Body of pancreas (tissue), 4 donors: ENCODE results near the gene NATD1. TPM values are rescaled to one million over a fixed set of nuclear protein-coding genes. Genes with fewer than 3 reads are reported as not detected.

ENCODE experiments used
- ATAC-seq: fragments of 150-250 bp; one replicate; pipeline ENCODE4 v1.9.1; 2016
- DNase-seq, 4 donors: peaks; one replicate each; pipeline ENCODE4 v3.0.0-alpha.2; 2019
- H3K27ac ChIP-seq, 4 donors: fragments of 200-600 bp; sonication (generic); 1 replicate in 3 of 4; 2 replicates in 1 of 4; pipeline versions ENCODE4 v1.5.1 to v1.6.1; 2016 to 2019; ENCODE audit warnings: mild to moderate bottlenecking in 1 of 4, mixed read lengths in 1 of 4, moderate library complexity in 1 of 4
- H3K27me3 ChIP-seq, 2 donors: fragments of 200-600 bp; sonication (generic); one replicate each; pipeline ENCODE4 v1.6.0; 2016; ENCODE audit warnings: mild to moderate bottlenecking in 1 of 2
- H3K36me3 ChIP-seq, 2 donors: fragments of 200-600 bp; sonication (generic); replicated peaks in 1 of 2; 2 replicates each; pipeline ENCODE4 v1.5.1; 2016; ENCODE audit warnings: low read depth in 2 of 2; ENCODE audit not compliant: insufficient read depth in 1 of 2
- H3K4me1 ChIP-seq: fragments of 200-600 bp; sonication (generic); one replicate; pipeline ENCODE4 v1.6.0; 2016
- H3K4me3 ChIP-seq, 2 donors: fragments of 200-600 bp; sonication (generic); 1 replicate in 1 of 2; 2 replicates in 1 of 2; pipeline ENCODE4 v1.5.1; 2016 to 2019
- H3K9me3 ChIP-seq, 3 donors: fragments of 200-600 bp; sonication (generic); 1 replicate in 2 of 3; 2 replicates in 1 of 3; pipeline ENCODE4 v1.5.1; 2016
- POLR2A ChIP-seq, 3 donors: fragments of 450-650 bp; IDR thresholded peaks; one replicate each; pipeline ENCODE4 v1.6.1; 2016; ENCODE audit warnings: antibody characterized with exemption in 3 of 3, mild to moderate bottlenecking in 2 of 3
- WGBS, 2 donors: methylation state at CpG; one replicate each; pipeline ENCODE4 v1.1.5; 2017; 5-methylcytosine and 5-hydroxymethylcytosine counted together
- intact Hi-C: fragments of 100-400 bp; cut with DNase I; formaldehyde crosslinking; loops from one replicate; pipeline ENCODE4 v1.15.1; 2023
- total RNA-seq, 2 donors: library from RNA; depleted of rRNA; stranded (reverse); fragments of >200 nt; gene quantifications; one replicate each; pipeline ENCODE4 v1.1.0, GENCODE V29; 2016
- TF ChIP-seq, protein P1 (sequence below), 7 experiments: fragments of 450-650 bp in 4 of 7; fragments of 200-600 bp in 3 of 7; sonication (generic) in 3 of 7; IDR thresholded peaks; one replicate each; pipeline ENCODE4 v1.5.1; 2016 to 2019; ENCODE audit warnings: antibody characterized with exemption in 7 of 7

The NATD1 gene
- total RNA-seq, 2 donors from 2014 or later: 2.6 to 7.0 TPM

DNA sequence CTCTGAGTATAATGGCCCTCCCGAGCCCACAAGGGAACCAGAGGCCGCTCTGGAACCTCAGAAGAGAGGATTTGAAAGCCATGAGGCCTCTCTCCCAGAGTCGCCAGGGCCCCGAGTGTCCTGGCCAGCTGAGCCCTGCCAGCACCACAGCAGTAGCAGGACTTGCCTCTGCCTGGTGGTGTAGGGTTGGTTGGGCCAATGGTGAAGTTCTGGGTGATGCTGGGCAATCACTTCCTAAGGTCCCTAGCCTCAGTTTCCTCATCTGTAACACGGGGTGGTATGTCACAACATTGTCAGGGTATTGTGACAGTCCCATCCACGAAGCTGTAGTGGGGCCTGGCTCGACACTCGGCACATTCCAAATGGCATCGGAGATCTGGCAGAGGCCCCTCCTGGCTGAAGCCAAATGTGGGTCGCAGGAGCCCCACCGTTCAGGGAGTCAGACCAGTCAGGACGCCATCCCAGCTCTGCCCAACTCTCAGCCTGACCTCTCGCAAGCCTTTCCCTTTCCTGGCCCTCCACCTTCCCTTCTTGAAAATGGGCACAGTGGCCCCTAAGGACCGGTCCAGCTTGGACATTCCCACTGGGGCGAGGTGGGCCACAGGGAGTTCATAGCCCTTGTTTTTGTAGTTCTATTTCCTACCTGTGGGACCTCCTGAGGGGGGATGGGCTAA lies 1.7 kb downstream of the NATD1 start:
- Histone ChIP-seq H3K27ac (no peak overlapping the region), H3K27me3 (no peaks in the 10 kb centered on the region), H3K4me1 (peaks cover 23% of the 10 kb centered on the region), H3K4me3 (no peak overlapping the region), H3K36me3 (no peaks in the 10 kb centered on the region), H3K9me3 (no peaks in the 10 kb centered on the region)
- TF ChIP-seq POLR2A (IDR thresholded peaks at IDR 0.05): no peak
- TF ChIP-seq, protein P1, sequence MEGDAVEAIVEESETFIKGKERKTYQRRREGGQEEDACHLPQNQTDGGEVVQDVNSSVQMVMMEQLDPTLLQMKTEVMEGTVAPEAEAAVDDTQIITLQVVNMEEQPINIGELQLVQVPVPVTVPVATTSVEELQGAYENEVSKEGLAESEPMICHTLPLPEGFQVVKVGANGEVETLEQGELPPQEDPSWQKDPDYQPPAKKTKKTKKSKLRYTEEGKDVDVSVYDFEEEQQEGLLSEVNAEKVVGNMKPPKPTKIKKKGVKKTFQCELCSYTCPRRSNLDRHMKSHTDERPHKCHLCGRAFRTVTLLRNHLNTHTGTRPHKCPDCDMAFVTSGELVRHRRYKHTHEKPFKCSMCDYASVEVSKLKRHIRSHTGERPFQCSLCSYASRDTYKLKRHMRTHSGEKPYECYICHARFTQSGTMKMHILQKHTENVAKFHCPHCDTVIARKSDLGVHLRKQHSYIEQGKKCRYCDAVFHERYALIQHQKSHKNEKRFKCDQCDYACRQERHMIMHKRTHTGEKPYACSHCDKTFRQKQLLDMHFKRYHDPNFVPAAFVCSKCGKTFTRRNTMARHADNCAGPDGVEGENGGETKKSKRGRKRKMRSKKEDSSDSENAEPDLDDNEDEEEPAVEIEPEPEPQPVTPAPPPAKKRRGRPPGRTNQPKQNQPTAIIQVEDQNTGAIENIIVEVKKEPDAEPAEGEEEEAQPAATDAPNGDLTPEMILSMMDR (IDR thresholded peaks at IDR 0.05): no peak
- 86 to 89% methylated on average over 9 to 15 of the region's 15 CpGs for WGBS, 2 donors
- no peak for ATAC-seq
- intact Hi-C loops: no loop called here
- no peak for DNase-seq

DNA sequence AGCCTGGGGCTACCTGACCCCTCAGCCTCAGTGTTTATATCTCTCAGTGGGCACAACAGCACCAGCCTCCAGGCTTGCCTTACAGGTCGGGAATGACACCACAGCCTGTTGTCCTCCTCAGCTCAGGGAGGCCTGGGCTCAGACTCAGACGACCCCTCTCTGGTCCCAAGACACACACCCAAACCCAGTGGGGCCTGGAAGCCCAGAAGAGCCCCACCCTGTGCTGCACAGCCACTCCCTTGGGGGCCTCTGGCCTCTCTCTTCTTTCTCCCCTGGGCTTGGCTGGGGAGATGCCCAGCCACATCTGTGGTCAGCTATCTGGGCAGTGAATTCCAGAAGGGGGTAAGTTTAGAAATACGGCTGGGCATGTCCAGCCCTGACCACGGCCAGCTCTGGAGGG lies 2.4 kb downstream of the NATD1 start:
- ATAC-seq: no peak
- H3K4me3 ChIP-seq: no peak overlapping the region
- no peaks in the 10 kb centered on the region for H3K27me3 ChIP-seq
- no peaks in the 10 kb centered on the region for H3K36me3 ChIP-seq
- H3K27ac ChIP-seq: no peak overlapping the region
- WGBS, 2 donors: 58 to 69% methylated on average over 3 to 4 of the region's 4 CpGs
- intact Hi-C loops: no loop called here
- no peak for TF ChIP-seq POLR2A (IDR thresholded peaks at IDR 0.05)
- TF ChIP-seq, protein P1 (IDR thresholded peaks at IDR 0.05): no peak
- H3K9me3 ChIP-seq: no peaks in the 10 kb centered on the region
- peaks cover 23% of the 10 kb centered on the region for H3K4me1 ChIP-seq
- no peak for DNase-seq

DNA sequence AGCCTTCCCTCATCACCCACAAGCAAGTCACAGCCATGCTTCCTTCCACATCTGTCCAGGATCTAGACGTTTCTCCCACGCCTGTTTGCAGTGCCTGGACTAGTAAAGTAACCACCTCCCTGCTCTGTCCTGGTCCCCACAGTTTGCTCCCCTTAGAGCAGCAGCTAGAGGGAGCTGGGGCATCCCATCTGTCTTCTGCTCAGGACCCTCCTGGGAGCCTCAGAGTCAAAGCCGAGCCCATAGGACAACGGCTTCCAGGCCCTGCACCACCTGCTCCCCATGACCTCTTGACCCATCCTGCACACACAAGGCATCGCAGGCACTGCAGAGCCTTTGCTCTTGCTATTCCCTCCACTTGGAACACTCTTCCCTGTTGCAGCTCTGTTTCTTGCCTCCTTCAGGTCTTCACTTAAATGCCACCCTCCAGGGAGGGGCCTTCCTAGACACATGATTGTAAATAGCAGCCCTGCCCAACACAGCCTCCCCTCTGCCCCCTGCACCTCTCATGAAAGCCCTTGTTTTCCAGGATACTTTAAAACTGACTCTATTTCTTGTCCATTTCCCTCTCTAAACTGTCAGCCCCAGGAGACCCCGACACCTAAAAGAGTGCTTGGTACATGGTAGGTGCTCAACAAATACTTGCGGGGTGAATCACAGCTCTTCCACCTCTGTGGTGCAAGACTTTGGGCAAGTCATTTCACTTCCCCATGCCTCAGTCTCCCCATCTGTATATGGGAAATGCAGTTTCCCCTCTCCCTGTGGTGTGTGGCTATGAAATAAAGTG lies 3.1 kb downstream of the NATD1 start:
- ATAC-seq (no peak), DNase-seq (no peak)
- Histone ChIP-seq H3K4me1 (peaks cover 23% of the 10 kb centered on the region), H3K27me3 (no peaks in the 10 kb centered on the region), H3K36me3 (no peaks in the 10 kb centered on the region), H3K4me3 (no peak overlapping the region), H3K9me3 (no peaks in the 10 kb centered on the region), H3K27ac (no peak overlapping the region)
- TF ChIP-seq, protein P1 (IDR thresholded peaks at IDR 0.05): no peak
- TF ChIP-seq POLR2A (IDR thresholded peaks at IDR 0.05): no peak
- WGBS, 2 donors: 65 to 74% methylated on average over 5 to 7 of the region's 7 CpGs
- intact Hi-C loops: no loop called here

DNA sequence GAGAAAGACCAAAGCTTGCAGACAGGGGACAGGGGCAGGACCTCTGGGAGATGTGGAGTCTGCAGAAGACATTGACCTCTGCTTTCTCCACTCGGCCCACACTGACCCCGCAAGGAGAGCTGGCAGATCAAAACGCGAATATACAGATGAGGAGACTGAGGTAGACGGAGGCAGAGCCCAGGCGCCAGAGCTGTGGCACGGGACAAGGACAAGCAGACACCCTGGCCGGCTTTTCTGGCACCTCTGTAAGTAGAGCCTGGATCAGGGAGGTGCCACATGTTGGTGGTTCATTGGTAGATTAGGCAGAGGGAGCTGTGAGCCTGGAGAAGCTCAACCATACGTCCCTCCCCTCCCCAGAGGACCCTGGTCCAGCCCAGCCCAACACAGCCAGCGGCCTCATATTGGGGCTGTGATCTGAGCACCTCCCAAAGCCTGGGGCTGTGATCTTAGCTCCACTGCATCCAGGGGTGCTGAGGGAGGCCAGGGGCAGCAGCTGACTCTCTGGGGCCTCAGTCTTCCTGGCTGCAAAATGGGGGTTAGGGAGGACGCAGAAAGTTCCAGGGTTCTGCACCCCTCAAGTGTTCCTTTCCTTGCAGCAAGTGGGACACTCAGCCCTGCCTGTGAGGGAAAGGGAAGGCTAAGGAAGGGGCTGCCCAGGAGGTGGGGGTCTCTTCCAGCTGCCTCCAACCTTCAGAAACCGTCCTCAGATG lies 4.0 kb downstream of the NATD1 start:
- intact Hi-C loops: no loop called here
- DNase-seq: no peak
- 56 to 71% methylated on average over 8 to 12 of the region's 12 CpGs for WGBS, 2 donors
- no peak overlapping the region for H3K27ac ChIP-seq
- no peaks in the 10 kb centered on the region for H3K9me3 ChIP-seq
- no peaks in the 10 kb centered on the region for H3K27me3 ChIP-seq
- TF ChIP-seq POLR2A (IDR thresholded peaks at IDR 0.05): no peak
- H3K36me3 ChIP-seq: no peaks in the 10 kb centered on the region
- no peak for ATAC-seq
- H3K4me3 ChIP-seq: no peak overlapping the region
- peaks cover 23% of the 10 kb centered on the region for H3K4me1 ChIP-seq

DNA sequence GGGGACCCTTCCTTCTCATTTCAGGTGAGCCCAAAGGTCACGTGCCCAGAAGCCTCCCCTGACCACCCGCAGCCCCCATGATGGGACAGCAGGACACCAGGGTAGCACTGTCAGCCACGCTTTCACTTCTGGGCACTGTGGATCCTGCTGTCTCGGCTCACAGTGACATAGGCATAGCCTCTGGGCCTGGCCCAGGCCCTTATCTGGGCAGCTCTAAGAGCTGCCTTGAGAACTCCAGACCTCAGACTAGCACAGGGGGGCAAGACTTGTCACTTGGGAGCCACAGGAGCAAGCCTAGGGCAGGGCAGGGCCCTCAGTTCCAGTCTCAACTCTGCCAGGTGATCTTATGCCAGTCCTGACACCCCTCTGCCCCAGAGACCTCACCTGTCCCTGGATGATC lies 4.7 kb downstream of the NATD1 start:
- H3K36me3 ChIP-seq: no peaks in the 10 kb centered on the region
- DNase-seq (no peak), ATAC-seq (no peak)
- TF ChIP-seq, protein P1 (IDR thresholded peaks at IDR 0.05): no peak
- no peak for TF ChIP-seq POLR2A (IDR thresholded peaks at IDR 0.05)
- H3K4me1 ChIP-seq: peaks cover 15% of the 10 kb centered on the region
- no peak overlapping the region for H3K4me3 ChIP-seq
- no peak overlapping the region for H3K27ac ChIP-seq
- intact Hi-C loops: no loop called here
- whole genome bisulfite sequencing, 2 donors: 72 to 87% methylated on average over 3 to 4 of the region's 4 CpGs
- H3K27me3 ChIP-seq: no peaks in the 10 kb centered on the region
- H3K9me3 ChIP-seq: no peaks in the 10 kb centered on the region
